CD14-positive monocyte (primary cell): ENCODE measurements around the gene CPA1. TPM values are rescaled to one million over a fixed set of nuclear protein-coding genes. Genes with fewer than 3 reads are reported as not detected.

ENCODE experiments used
- DNase-seq, 3 donors: peaks; one replicate each; pipeline ENCODE4 v3.0.0-alpha.2; 2011 to 2022
- H2AFZ ChIP-seq: 2 replicates; pipeline ENCODE4 v1.6.0; 2012; ENCODE audit warnings: mild to moderate bottlenecking, low read depth, low read length, inconsistent platforms; ENCODE audit not compliant: insufficient read depth, poor library complexity, severe bottlenecking
- H3K27ac ChIP-seq, 2 donors: 1 replicate in 1 of 2; 2 replicates in 1 of 2; pipeline ENCODE4 v1.5.1; 2012 to 2013; ENCODE audit warnings: low read length in 2 of 2, control low read depth in 1 of 2, inconsistent platforms in 1 of 2, low read depth in 1 of 2, mild to moderate bottlenecking in 1 of 2
- H3K27me3 ChIP-seq, 2 donors: one replicate each; pipeline versions ENCODE4 v1.6.0 to v1.6.1; 2011 to 2013; ENCODE audit warnings: low read length in 2 of 2; ENCODE audit not compliant: control insufficient read depth in 2 of 2, insufficient read depth in 2 of 2
- H3K36me3 ChIP-seq, 2 donors: replicated peaks in 1 of 2; 1 replicate in 1 of 2; 2 replicates in 1 of 2; pipeline versions ENCODE4 v1.5.1 to v1.6.1; 2012 to 2013; ENCODE audit warnings: low read length in 2 of 2, control low read depth in 1 of 2, inconsistent platforms in 1 of 2, mild to moderate bottlenecking in 1 of 2; ENCODE audit not compliant: insufficient read depth in 2 of 2, control insufficient read depth in 1 of 2
- H3K4me1 ChIP-seq, 2 donors: 1 replicate in 1 of 2; 2 replicates in 1 of 2; pipeline versions ENCODE4 v1.5.1 to v1.6.1; 2012 to 2013; ENCODE audit warnings: low read length in 2 of 2, control low read depth in 1 of 2, inconsistent platforms in 1 of 2, mild to moderate bottlenecking in 1 of 2, moderate library complexity in 1 of 2; ENCODE audit not compliant: insufficient read depth in 2 of 2, control insufficient read depth in 1 of 2
- H3K4me2 ChIP-seq: replicated peaks from 2 replicates; pipeline ENCODE3; 2012; ENCODE audit warnings: low read length, moderate library complexity, mild to moderate bottlenecking; ENCODE audit not compliant: poor library complexity, severe bottlenecking; ENCODE audit errors: extremely low read depth
- H3K4me3 ChIP-seq, 3 experiments: fragments of 200-600 bp in 1 of 3; sonication (generic) in 1 of 3; replicated peaks in 1 of 3; 1 replicate in 2 of 3; 2 replicates in 1 of 3; pipeline ENCODE4 v1.5.1; 2011 to 2013; ENCODE audit warnings: low read length in 3 of 3, mild to moderate bottlenecking in 3 of 3, control low read depth in 2 of 3, low read depth in 2 of 3, inconsistent platforms in 1 of 3, moderate library complexity in 1 of 3
- H3K79me2 ChIP-seq: 2 replicates; pipeline ENCODE4 v1.6.0; 2012; ENCODE audit warnings: mild to moderate bottlenecking, control low read depth, inconsistent platforms, low read length, moderate library complexity; ENCODE audit not compliant: insufficient read depth
- H3K9ac ChIP-seq: 2 replicates; pipeline ENCODE4 v1.6.0; 2017; ENCODE audit warnings: low read length, mild to moderate bottlenecking; ENCODE audit not compliant: insufficient read depth, poor library complexity, severe bottlenecking
- H3K9me3 ChIP-seq, 2 donors: replicated peaks in 1 of 2; 1 replicate in 1 of 2; 2 replicates in 1 of 2; pipeline versions ENCODE4 v1.5.1 to v1.6.1; 2012 to 2013; ENCODE audit warnings: low read length in 2 of 2, control low read depth in 1 of 2; ENCODE audit not compliant: control insufficient read depth in 1 of 2, insufficient read depth in 1 of 2
- H4K20me1 ChIP-seq: 2 replicates; pipeline ENCODE4 v1.6.0; 2012; ENCODE audit warnings: mild to moderate bottlenecking, low read length, control low read depth, moderate library complexity; ENCODE audit not compliant: insufficient read depth
- H3K27ac Mint-ChIP-seq, 7 donors: one replicate each; pipeline ENCODE4 v1.8.0; 2020; ENCODE audit warnings: mild to moderate bottlenecking in 7 of 7, mixed read lengths in 7 of 7, moderate library complexity in 6 of 7, inconsistent platforms in 2 of 7
- H3K27me3 Mint-ChIP-seq, 3 donors: one replicate each; pipeline ENCODE4 v1.8.0; 2021 to 2022; ENCODE audit warnings: low read depth in 3 of 3, mild to moderate bottlenecking in 3 of 3, mixed read lengths in 3 of 3, moderate library complexity in 3 of 3, inconsistent platforms in 1 of 3
- H3K36me3 Mint-ChIP-seq, 2 donors: one replicate each; pipeline ENCODE4 v1.8.0; 2020; ENCODE audit warnings: mixed read lengths in 2 of 2, inconsistent platforms in 1 of 2, mild to moderate bottlenecking in 1 of 2
- H3K4me1 Mint-ChIP-seq: one replicate; pipeline ENCODE4 v1.8.0; 2020; ENCODE audit warnings: mild to moderate bottlenecking, mixed read lengths
- H3K4me3 Mint-ChIP-seq, 2 donors: one replicate each; pipeline ENCODE4 v1.8.0; 2020; ENCODE audit warnings: mild to moderate bottlenecking in 2 of 2, mixed read lengths in 2 of 2, moderate library complexity in 1 of 2
- H3K9me3 Mint-ChIP-seq, 7 donors: one replicate each; pipeline ENCODE4 v1.8.0; 2020 to 2022; ENCODE audit warnings: mixed read lengths in 7 of 7, mild to moderate bottlenecking in 6 of 7, moderate library complexity in 6 of 7, inconsistent platforms in 2 of 7
- CTCF ChIP-seq: fragments of 200-600 bp; IDR thresholded peaks from one replicate; pipeline ENCODE4 v1.8.0; 2022; ENCODE audit warnings: antibody characterized with exemption, mild to moderate bottlenecking
- WGBS: methylation state at CpG from one replicate; pipeline ENCODE4 v1.1.5; 2013; ENCODE audit warnings: missing lambda C conversion rate; ENCODE audit not compliant: insufficient coverage; 5-methylcytosine and 5-hydroxymethylcytosine counted together
- intact Hi-C, 2 donors: fragments of 100-400 bp; cut with micrococcal nuclease; formaldehyde crosslinking; loops; one replicate each; pipeline versions ENCODE4 v1.15.0 to v1.15.1; 2023
- polyA plus RNA-seq, 3 donors: library from polyadenylated mRNA; depleted of rRNA in 1 of 3; unstranded in 2 of 3; stranded (reverse) in 1 of 3; fragments of 300-500 nt in 2 of 3; fragments of >200 nt in 1 of 3; fragmentation: Illumina TruSeq in 2 of 3; gene quantifications; 1 replicate in 2 of 3; 2 replicates in 1 of 3; pipeline ENCODE4 v1.2.3, GENCODE V29; 2012 to 2021

Gene CPA1
- polyA plus RNA-seq, 3 donors: not detected

GRCh38 chr7:130384371-130384801 lies 4.1 kb downstream of the CPA1 start:
- WGBS: 20% methylated on average over 10 of the region's 10 CpGs
- no peaks in the 10 kb centered on the region for H3K9me3 ChIP-seq
- peak overlapping the region; percentile 57 to 71 for H3K4me3 Mint-ChIP-seq
- H3K36me3 ChIP-seq: no peaks in the 10 kb centered on the region
- no peaks in the 10 kb centered on the region for H3K27me3 ChIP-seq
- intact Hi-C loops: no loop called here
- H3K79me2 ChIP-seq: no peaks in the 10 kb centered on the region
- H3K27ac ChIP-seq: no peak overlapping the region
- DNase-seq: peak; percentile 11 to 52 (median 18)
- TF ChIP-seq CTCF: no peak
- H3K4me2 ChIP-seq: peak overlapping the region; percentile 50
- H2AFZ ChIP-seq: peak overlapping the region; percentile 19
- no peak overlapping the region for H3K4me3 ChIP-seq
- H3K9ac ChIP-seq: no peak overlapping the region
- no peaks in the 10 kb centered on the region for H4K20me1 ChIP-seq
- peak overlapping the region in 4 of 7 donors; percentile 15 to 79 (median 66) for H3K27ac Mint-ChIP-seq
- H3K4me1 Mint-ChIP-seq: peaks cover 13% of the 10 kb centered on the region
- H3K9me3 Mint-ChIP-seq: peaks cover 0 to 9% (median 3%) of the 10 kb centered on the region in 7 donors
- H3K36me3 Mint-ChIP-seq: peaks cover 0 to 2% of the 10 kb centered on the region in 2 donors
- peaks cover 13% of the 10 kb centered on the region in 2 donors for H3K4me1 ChIP-seq
- H3K27me3 Mint-ChIP-seq: peaks cover 0 to 3% (median 2%) of the 10 kb centered on the region in 3 donors

GRCh38 chr7:130384841-130385599 lies 4.7 kb downstream of the CPA1 start:
- WGBS: 97% methylated on average over 8 of the region's 13 CpGs
- Histone ChIP-seq H2AFZ (peak overlapping the region; percentile 19), H3K9me3 (no peaks in the 10 kb centered on the region), H3K4me3 (no peak overlapping the region), H3K9ac (no peak overlapping the region), H3K36me3 (no peaks in the 10 kb centered on the region), H3K27ac (no peak overlapping the region), H3K4me2 (no peak overlapping the region), H3K27me3 (no peaks in the 10 kb centered on the region), H4K20me1 (no peaks in the 10 kb centered on the region), H3K79me2 (no peaks in the 10 kb centered on the region), H3K4me1 (peaks cover 13% of the 10 kb centered on the region in 2 donors)
- no peak for TF ChIP-seq CTCF
- Mint-ChIP-seq H3K36me3 (peaks cover 0 to 2% of the 10 kb centered on the region in 2 donors), H3K27ac (no peak overlapping the region), H3K9me3 (peaks cover 0 to 9% (median 3%) of the 10 kb centered on the region in 7 donors), H3K4me3 (no peak overlapping the region), H3K4me1 (peaks cover 13% of the 10 kb centered on the region), H3K27me3 (peaks cover 0 to 3% (median 2%) of the 10 kb centered on the region in 3 donors)
- intact Hi-C loops: no loop called here
- no peak for DNase-seq
